ENCODE results near the gene AJAP1. TPM values are rescaled to one million over a fixed set of nuclear protein-coding genes. Genes with fewer than 3 reads are reported as not detected.

AJAP1 gene
- total RNA-seq, 1 experiment from 2014 or later: not detected

GRCh38 chr1:4770713-4771112 lies 116.3 kb downstream of the AJAP1 start:
- DNase-seq (ENCODE audit: low spot score): no peak

DNA sequence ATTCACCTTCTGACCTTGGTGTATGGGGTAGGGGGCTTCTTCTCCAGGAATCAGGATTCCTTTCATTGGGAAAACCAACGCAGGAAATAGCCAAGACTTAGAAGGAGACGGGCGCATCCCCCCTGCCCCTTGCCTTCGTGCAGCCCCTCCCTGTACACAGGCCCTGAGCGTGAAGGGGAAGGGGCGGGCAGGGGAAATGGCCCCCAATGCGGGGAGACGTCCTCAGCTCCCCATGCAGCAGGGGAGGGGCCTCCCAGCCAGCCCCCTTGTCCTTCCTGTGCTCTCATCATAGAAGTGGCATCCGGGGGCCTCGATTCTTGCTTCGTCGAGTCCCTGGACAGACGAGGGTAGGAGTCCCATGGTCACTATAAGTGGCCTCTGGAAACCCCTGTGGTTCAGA lies 116.9 kb downstream of the AJAP1 start:
- DNase-seq (ENCODE audit: low spot score): no peak

- no peak for DNase-seq (ENCODE audit: low spot score)
Measured at GRCh38 chr1:4771721-4772120, 117.3 kb downstream of the AJAP1 start.

GRCh38 chr1:4772294-4773010 lies 118.0 kb downstream of the AJAP1 start:
- no peak for DNase-seq (ENCODE audit: low spot score)

DNA sequence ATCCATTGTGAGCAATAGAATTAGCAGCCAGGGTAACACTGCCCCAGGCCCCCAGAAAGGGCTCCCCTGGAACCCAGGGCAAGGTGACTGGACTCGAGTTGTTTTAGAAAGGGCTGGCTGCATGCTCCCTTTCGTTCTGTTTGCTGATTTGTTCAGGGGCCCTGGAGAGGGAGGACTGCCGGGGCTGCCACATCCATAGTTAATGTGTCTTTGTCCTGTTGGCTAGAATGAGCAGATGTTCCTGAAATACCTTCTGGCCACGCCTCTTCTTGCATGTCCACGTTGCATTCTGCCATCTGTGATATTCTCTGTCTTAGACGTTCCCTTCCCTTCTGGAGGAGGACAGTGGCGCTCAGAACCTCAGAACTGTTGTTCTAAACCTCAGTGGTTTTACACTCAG lies 118.8 kb downstream of the AJAP1 start:
- no peak for DNase-seq (ENCODE audit: low spot score)

GRCh38 chr1:4775506-4775905 lies 121.1 kb downstream of the AJAP1 start:
- DNase-seq (ENCODE audit: low spot score): no peak

DNA sequence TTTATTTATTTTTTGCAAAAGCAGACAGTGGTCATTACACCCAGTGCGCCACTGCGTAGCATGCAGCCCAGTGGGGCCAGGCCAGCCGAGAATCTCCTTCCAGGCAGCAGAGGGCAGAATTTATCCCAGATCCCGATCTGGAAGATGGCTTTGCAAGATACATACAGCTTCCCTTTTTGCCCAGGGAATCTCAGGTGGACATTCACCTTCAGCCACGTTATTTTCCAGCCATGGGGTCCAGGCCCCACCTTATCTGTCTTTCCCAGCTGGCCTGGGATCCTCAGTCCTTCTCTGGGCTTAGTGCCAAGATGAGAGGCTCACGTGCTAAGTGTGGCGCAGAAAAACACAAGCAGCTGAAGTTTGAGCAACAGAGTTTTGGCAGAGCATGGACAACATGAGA lies 123.6 kb downstream of the AJAP1 start:
- peak; percentile 10 for DNase-seq (ENCODE audit: low spot score)

DNA sequence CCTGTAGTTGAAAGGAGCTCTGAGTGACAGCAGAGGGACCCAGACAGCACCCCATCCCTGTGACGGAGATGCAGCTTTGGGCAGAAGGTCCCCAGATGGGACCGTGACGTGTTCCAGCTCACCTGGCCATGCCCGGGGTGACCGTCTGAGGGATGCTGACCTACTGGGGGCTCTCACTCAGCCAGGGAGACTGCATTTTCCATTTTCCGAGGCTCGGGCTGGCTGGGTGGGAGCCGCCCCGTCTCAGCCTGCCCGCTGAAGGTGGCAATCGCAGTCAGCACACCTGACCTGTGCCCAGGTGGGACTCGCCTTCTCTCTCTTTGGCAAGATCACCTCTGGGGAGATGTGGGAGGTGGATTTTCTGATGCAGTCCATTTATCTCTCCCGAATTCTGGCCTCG lies 127.2 kb downstream of the AJAP1 start:
- DNase-seq (ENCODE audit: low spot score): no peak

DNA sequence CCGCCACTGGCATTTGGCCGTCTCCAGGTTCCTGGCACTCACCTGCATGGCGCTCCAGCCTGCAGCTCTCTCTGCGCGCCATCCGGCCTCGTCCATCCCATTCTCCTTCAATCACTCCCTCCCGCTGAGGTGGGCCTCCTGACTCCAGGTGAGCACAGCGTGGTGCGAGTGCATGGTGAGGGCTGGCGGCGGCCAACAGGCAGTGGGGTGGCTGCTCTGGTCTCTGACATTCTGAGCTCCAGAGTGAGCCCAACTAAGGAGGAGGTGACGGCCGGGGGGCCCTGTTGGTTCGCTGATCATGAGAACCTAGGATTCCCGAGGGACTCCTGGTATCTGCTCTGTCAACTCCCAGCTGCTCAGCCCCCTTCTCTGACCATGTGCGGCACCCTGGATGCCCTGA lies 130.4 kb downstream of the AJAP1 start:
- no peak for DNase-seq (ENCODE audit: low spot score)

DNA sequence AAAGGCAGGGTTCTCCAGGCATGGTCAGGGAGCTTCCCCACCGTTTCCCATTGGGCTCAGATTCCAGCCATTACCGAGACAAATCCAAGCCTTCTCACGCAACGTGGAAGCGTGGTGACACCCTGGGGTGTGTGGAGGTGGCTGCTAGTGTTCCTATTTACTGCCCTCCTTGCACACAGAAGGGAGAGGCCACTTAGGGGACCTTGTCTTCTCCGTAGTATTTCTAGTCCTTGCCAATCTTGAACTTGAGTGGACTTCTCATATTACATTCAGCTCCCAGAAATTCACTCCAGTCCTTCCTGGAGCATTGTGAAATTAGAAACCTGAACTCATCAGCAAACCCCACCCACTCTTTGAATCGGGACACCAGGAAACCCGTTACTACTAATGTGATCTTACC lies 131.6 kb downstream of the AJAP1 start:
- DNase-seq (ENCODE audit: low spot score): no peak

DNA sequence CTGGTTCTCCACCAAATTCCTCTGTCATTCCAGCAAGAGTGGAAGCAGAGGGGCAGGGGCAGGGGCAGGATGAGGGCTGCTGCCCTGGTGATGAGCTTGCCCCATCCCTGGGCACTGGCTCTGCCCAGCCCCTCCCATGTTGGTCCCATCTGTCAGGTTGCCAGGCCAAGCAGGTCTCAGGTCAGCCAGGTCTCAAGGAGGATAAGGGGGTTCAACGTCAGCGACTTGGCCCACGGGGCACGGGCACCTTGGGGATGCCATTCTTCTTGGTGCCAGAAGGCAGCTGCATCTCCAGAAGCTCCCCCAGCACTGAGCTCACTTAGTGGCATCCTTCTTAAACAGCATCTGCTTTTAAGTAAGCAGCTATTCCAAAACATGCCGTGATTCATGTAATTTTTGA lies 133.1 kb downstream of the AJAP1 start:
- DNase-seq (ENCODE audit: low spot score): no peak

- DNase-seq (ENCODE audit: low spot score): no peak
Measured at GRCh38 chr1:4792565-4792964, 138.2 kb downstream of the AJAP1 start.

GRCh38 chr1:4794020-4794780 lies 139.8 kb downstream of the AJAP1 start:
- no peak for DNase-seq (ENCODE audit: low spot score)

DNA sequence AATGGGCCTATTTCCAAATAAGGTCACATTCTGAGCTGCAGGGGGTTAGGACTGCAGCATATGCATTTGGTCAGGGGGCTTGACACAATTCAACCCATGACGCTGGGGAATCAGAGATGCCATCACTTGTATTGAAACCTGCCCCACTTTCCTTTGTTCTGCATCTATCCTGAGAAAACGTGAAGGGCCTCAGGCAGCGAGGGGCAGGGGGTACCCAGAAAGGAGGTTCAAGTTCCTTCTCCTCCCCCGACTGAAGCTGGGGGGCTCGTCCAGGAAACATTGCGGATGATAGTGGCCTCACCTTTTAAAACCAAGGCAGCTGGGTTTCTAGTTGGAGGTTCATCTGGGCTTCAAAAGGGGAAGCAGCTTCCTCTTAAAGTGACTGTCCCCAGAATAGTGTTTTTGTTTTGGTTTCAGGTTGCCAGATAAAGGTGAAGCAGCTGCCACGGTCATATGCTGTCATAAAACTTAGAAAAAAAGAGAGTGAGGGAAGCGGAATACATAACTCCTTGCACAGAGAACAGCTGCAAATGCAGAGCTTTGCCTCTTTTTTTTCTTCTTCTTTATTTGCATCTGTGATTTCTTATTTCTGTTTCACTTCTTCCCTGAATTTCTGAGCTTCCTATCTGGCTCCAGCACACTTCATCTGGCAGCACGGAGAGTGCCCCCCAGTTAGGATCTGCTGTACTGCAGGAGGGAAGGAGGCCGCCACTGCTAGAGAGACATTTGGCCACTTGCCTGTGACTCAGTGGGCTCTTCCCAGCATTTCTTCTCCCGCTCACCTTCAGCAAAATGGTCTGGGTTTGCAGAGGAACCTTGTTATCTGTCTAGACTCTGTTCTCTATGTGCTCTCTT lies 142.0 kb downstream of the AJAP1 start:
- DNase-seq (ENCODE audit: low spot score): no peak

- DNase-seq (ENCODE audit: low spot score): no peak
Measured at GRCh38 chr1:4797016-4797410, 142.6 kb downstream of the AJAP1 start.

- no peak for DNase-seq (ENCODE audit: low spot score)
Measured at GRCh38 chr1:4797429-4797828, 143.0 kb downstream of the AJAP1 start.

GRCh38 chr1:4801192-4801924 lies 146.9 kb downstream of the AJAP1 start:
- DNase-seq (ENCODE audit: low spot score): no peak

GRCh38 chr1:4802024-4802423 lies 147.6 kb downstream of the AJAP1 start:
- no peak for DNase-seq (ENCODE audit: low spot score)

DNA sequence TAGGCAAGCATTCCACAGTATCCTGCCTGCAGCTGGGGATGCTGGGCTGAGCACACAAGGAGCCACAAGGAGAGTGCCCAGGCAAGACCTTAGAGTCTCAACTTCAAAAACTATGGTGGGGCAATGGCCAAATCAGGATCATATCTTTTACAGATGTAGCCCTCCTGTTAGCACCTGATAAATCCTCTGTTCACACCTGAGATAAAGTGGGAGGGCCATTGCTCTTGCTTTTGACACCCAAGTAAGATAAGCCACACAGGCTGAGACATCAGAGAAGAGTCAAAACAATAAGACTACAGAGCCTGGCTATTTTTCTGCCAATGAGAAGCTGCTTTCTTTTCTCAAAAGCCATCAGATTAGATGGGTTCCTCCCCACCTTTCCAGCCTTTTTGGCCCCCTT lies 148.9 kb downstream of the AJAP1 start:
- DNase-seq (ENCODE audit: low spot score): no peak

- no peak for DNase-seq (ENCODE audit: low spot score)
Measured at GRCh38 chr1:4805987-4806386, 151.6 kb downstream of the AJAP1 start.

- DNase-seq (ENCODE audit: low spot score): no peak
Measured at GRCh38 chr1:4820543-4820942, 166.1 kb downstream of the AJAP1 start.

All from HT-29 (cell line).